SK-N-SH (cell line): ENCODE measurements around the gene DOK6. TPM values are rescaled to one million over a fixed set of nuclear protein-coding genes. Genes with fewer than 3 reads are reported as not detected.

Experiments used
- CTCF ChIA-PET: fragments of 300-600, 350-600 bp; formaldehyde crosslinking; extraction: SDS; loops from one replicate; lab custom pipeline; 2021; lab: Yijun Ruan, JAX
- POLR2A ChIA-PET: fragments of 350-600 bp; sonication (Branson Sonifier 250); formaldehyde crosslinking; extraction: SDS; loops from one replicate; lab custom pipeline; 2020; ENCODE audit warnings: antibody characterized with exemption, inconsistent platforms; lab: Yijun Ruan, JAX
- DNase-seq: peaks from one replicate; pipeline ENCODE4 v3.0.0; 2012
- H2AFZ ChIP-seq: fragments of 200-600 bp; sonication (generic); 2 replicates; pipeline ENCODE4 v1.8.1; 2016; ENCODE audit warnings: antibody characterized with exemption, mild to moderate bottlenecking, low read depth
- H3F3A ChIP-seq: fragments of 200-600 bp; sonication (generic); replicated peaks from 2 replicates; pipeline ENCODE3; 2016; ENCODE audit warnings: antibody characterized with exemption, mild to moderate bottlenecking; ENCODE audit not compliant: insufficient read depth
- H3K27ac ChIP-seq, 2 experiments: fragments of 200-500 bp in 1 of 2; fragments of 200-600 bp in 1 of 2; sonication (Bioruptor generic) in 1 of 2; sonication (generic), shearing (Covaris generic) in 1 of 2; 2 replicates each; pipeline versions ENCODE4 v1.5.1 to v1.6.1; 2014 to 2016; ENCODE audit warnings: low read depth in 2 of 2, inconsistent platforms in 1 of 2, low read length in 1 of 2, mild to moderate bottlenecking in 1 of 2, mixed read lengths in 1 of 2
- H3K27me3 ChIP-seq: fragments of 200-600 bp; sonication (generic), shearing (Covaris generic); 2 replicates; pipeline ENCODE4 v1.6.1; 2016; ENCODE audit warnings: mixed run types; ENCODE audit not compliant: insufficient read depth
- H3K36me3 ChIP-seq, 2 experiments: fragments of 200-500 bp in 1 of 2; fragments of 200-600 bp in 1 of 2; sonication (Bioruptor generic) in 1 of 2; sonication (generic) in 1 of 2; replicated peaks in 1 of 2; 2 replicates each; pipeline versions ENCODE3 to v1.5.1; 2014 to 2016; ENCODE audit warnings: low read length in 1 of 2, mild to moderate bottlenecking in 1 of 2; ENCODE audit not compliant: insufficient read depth in 2 of 2, control insufficient read depth in 1 of 2
- H3K4me1 ChIP-seq, 2 experiments: fragments of 200-500 bp in 1 of 2; fragments of 200-600 bp in 1 of 2; sonication (Bioruptor generic) in 1 of 2; sonication (generic), shearing (Covaris generic) in 1 of 2; 2 replicates each; pipeline versions ENCODE4 v1.5.1 to v1.6.1; 2014 to 2016; ENCODE audit warnings: low read depth in 1 of 2, low read length in 1 of 2, mixed run types in 1 of 2; ENCODE audit not compliant: insufficient read depth in 2 of 2, control insufficient read depth in 1 of 2
- H3K4me2 ChIP-seq: fragments of 200-600 bp; sonication (generic), shearing (Covaris generic); 2 replicates; pipeline ENCODE4 v1.6.1; 2017; ENCODE audit warnings: mixed run types
- H3K4me3 ChIP-seq, 2 experiments: fragments of 200-500 bp in 1 of 2; fragments of 200-600 bp in 1 of 2; sonication (Bioruptor generic) in 1 of 2; sonication (generic), shearing (Covaris generic) in 1 of 2; 2 replicates each; pipeline versions ENCODE4 v1.5.1 to v1.8.1; 2014 to 2016; ENCODE audit warnings: low read depth in 2 of 2, inconsistent platforms in 1 of 2, low read length in 1 of 2, mild to moderate bottlenecking in 1 of 2, mixed read lengths in 1 of 2, moderate library complexity in 1 of 2
- H3K79me2 ChIP-seq: fragments of 200-600 bp; sonication (generic); 2 replicates; pipeline ENCODE4 v1.8.1; 2017; ENCODE audit warnings: mild to moderate bottlenecking; ENCODE audit not compliant: insufficient read depth
- H3K9ac ChIP-seq: fragments of 200-600 bp; sonication (generic); 2 replicates; pipeline ENCODE4 v1.6.1; 2017; ENCODE audit warnings: mixed run types
- H3K9me2 ChIP-seq: fragments of 200-600 bp; sonication (generic); 2 replicates; pipeline ENCODE4 v1.6.1; 2017; ENCODE audit warnings: mixed run types
- H3K9me3 ChIP-seq: fragments of 200-600 bp; sonication (generic); 2 replicates; pipeline ENCODE4 v1.6.1; 2017; ENCODE audit warnings: mixed run types, mild to moderate bottlenecking, moderate library complexity
- H4K20me1 ChIP-seq: fragments of 200-600 bp; sonication (generic); 2 replicates; pipeline ENCODE4 v1.6.1; 2017; ENCODE audit warnings: mild to moderate bottlenecking, mixed run types; ENCODE audit not compliant: insufficient read depth
- CHD2 ChIP-seq: fragments of 150-350 bp; IDR thresholded peaks from 2 replicates; pipeline ENCODE4 v1.6.1; 2018; ENCODE audit warnings: low read length; ENCODE audit not compliant: partially characterized antibody
- ELF1 ChIP-seq: IDR thresholded peaks from 2 replicates; pipeline ENCODE4 v1.4.0; 2012
- FOSL2 ChIP-seq: IDR thresholded peaks from 2 replicates; pipeline ENCODE4 v1.4.0; 2012; ENCODE audit warnings: low read depth, mild to moderate bottlenecking, moderate library complexity, borderline replicate concordance
- FOXJ3 ChIP-seq: sonication (generic); formaldehyde crosslinking; IDR thresholded peaks from 2 replicates; pipeline ENCODE4 v1.5.1; 2020; ENCODE audit warnings: mild to moderate bottlenecking, missing genetic modification reagents
- FOXM1 ChIP-seq: IDR thresholded peaks from 2 replicates; pipeline ENCODE4 v1.4.0; 2012; ENCODE audit warnings: low read depth, mild to moderate bottlenecking
- GATA2 ChIP-seq: sonication (generic); formaldehyde crosslinking; IDR thresholded peaks from 2 replicates; pipeline ENCODE4 v1.5.0; 2020; ENCODE audit warnings: mild to moderate bottlenecking, missing genetic modification reagents
- JUND ChIP-seq: IDR thresholded peaks from 2 replicates; pipeline ENCODE4 v1.4.0; 2012
- MXI1 ChIP-seq: IDR thresholded peaks from 2 replicates; pipeline ENCODE4 v1.6.1; 2012; ENCODE audit warnings: mild to moderate bottlenecking, low read depth, low read length, improper control_type of control experiment
- NFIC ChIP-seq: IDR thresholded peaks from 2 replicates; pipeline ENCODE4 v1.4.0; 2012; ENCODE audit warnings: borderline replicate concordance
- NRF1 ChIP-seq: IDR thresholded peaks from 2 replicates; pipeline ENCODE4 v1.6.1; 2012; ENCODE audit warnings: low read depth, mild to moderate bottlenecking, low read length
- RXRA ChIP-seq: IDR thresholded peaks from 2 replicates; pipeline ENCODE4 v1.4.0; 2012; ENCODE audit warnings: low read depth, mild to moderate bottlenecking, borderline replicate concordance
- SIN3A ChIP-seq: IDR thresholded peaks from 2 replicates; pipeline ENCODE4 v1.6.1; 2012; ENCODE audit warnings: low read depth, mild to moderate bottlenecking, low read length, moderate library complexity, borderline replicate concordance
- TAF1 ChIP-seq: IDR thresholded peaks from 2 replicates; pipeline ENCODE4 v1.6.1; 2012; ENCODE audit warnings: low read depth, mild to moderate bottlenecking, low read length, moderate library complexity, borderline replicate concordance
- TCF12 ChIP-seq: IDR thresholded peaks from 2 replicates; pipeline ENCODE4 v1.4.0; 2012
- WGBS: methylation state at CpG from one replicate; pipeline ENCODE4 v1.1.6; 2017; ENCODE audit warnings: low lambda C conversion rate; 5-methylcytosine and 5-hydroxymethylcytosine counted together
- polyA plus RNA-seq, 3 experiments: library from polyadenylated mRNA; depleted of rRNA; stranded (reverse); fragments of >200 nt; gene quantifications; 2 replicates each; pipeline ENCODE4 v1.2.3, GENCODE V29; 2012
- TF ChIP-seq, protein P1 (sequence below): IDR thresholded peaks from 2 replicates; pipeline ENCODE4; 2012
- TF ChIP-seq, protein P2 (sequence below): IDR thresholded peaks from 2 replicates; pipeline ENCODE4 v1.4.0; 2012; ENCODE audit warnings: low read depth, borderline replicate concordance
- TF ChIP-seq, protein P3 (sequence below): fragments of 150-350 bp; IDR thresholded peaks from 2 replicates; pipeline ENCODE4 v1.6.1; 2016; ENCODE audit warnings: mild to moderate bottlenecking, low read depth, low read length
- TF ChIP-seq, protein P4 (sequence below): IDR thresholded peaks from 2 replicates; pipeline ENCODE4 v1.4.0; 2012; ENCODE audit warnings: low read depth
- TF ChIP-seq, protein P5 (sequence below): fragments of 150-350 bp; IDR thresholded peaks from 2 replicates; pipeline ENCODE4 v1.6.1; 2017; ENCODE audit warnings: antibody characterized with exemption, low read length, low read depth, borderline replicate concordance

Gene DOK6
- polyA plus RNA-seq, 1 of the 3 experiments (the other 2 are of a cell fraction) = 3.9 TPM

DNA sequence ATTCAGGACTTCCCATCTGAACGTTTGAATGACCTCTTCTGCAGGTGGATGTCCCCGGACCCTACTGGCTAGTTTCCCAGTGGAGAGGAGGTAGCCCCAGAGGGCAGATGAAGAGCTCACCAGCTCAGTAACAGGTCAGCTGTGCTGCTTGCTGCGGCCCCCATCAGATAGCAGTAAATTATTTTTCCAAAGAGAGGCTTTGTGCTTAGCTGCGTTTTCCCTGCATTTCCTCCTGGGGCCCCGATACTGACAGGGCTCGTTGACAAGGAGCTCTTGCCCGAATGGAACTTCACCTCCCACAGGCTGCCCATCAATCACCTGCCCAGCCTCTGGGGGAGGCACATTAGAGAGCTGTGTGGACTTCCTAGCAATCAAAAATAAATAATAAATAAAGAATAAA lies 185.8 kb downstream of the DOK6 start:
- H3K9ac ChIP-seq = no peak overlapping the region
- H3F3A ChIP-seq = no peaks in the 10 kb centered on the region
- DNase-seq = no peak
- H3K27ac ChIP-seq = no peak overlapping the region
- no peak overlapping the region for H2AFZ ChIP-seq
- TF ChIP-seq FOXJ3 (CRISPR knock-in tag) (no peak), SIN3A (no peak), MXI1 (no peak), FOXM1 (no peak), FOSL2 (no peak), ELF1 (no peak), TAF1 (no peak)
- TF ChIP-seq, protein P1, sequence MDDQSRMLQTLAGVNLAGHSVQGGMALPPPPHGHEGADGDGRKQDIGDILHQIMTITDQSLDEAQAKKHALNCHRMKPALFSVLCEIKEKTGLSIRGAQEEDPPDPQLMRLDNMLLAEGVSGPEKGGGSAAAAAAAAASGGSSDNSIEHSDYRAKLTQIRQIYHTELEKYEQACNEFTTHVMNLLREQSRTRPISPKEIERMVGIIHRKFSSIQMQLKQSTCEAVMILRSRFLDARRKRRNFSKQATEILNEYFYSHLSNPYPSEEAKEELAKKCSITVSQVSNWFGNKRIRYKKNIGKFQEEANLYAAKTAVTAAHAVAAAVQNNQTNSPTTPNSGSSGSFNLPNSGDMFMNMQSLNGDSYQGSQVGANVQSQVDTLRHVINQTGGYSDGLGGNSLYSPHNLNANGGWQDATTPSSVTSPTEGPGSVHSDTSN = no peak
- TF ChIP-seq, protein P2, sequence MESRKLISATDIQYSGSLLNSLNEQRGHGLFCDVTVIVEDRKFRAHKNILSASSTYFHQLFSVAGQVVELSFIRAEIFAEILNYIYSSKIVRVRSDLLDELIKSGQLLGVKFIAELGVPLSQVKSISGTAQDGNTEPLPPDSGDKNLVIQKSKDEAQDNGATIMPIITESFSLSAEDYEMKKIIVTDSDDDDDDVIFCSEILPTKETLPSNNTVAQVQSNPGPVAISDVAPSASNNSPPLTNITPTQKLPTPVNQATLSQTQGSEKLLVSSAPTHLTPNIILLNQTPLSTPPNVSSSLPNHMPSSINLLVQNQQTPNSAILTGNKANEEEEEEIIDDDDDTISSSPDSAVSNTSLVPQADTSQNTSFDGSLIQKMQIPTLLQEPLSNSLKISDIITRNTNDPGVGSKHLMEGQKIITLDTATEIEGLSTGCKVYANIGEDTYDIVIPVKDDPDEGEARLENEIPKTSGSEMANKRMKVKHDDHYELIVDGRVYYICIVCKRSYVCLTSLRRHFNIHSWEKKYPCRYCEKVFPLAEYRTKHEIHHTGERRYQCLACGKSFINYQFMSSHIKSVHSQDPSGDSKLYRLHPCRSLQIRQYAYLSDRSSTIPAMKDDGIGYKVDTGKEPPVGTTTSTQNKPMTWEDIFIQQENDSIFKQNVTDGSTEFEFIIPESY = no peak
- no peak overlapping the region for H3K4me3 ChIP-seq
- H3K9me3 ChIP-seq = no peaks in the 10 kb centered on the region; the same call in 1 of the 2 replicates
- no peak overlapping the region for H3K4me2 ChIP-seq
- ChIA-PET CTCF (interaction anchor here (1.1 to 1.2 kb wide), 2 partner anchors 21 to 29 kb away, joined by 3 read pairs; no protein-coding TSS in a partner anchor), POLR2A (no interaction called here)
- H3K36me3 ChIP-seq = no peaks in the 10 kb centered on the region
- H3K27me3 ChIP-seq = no peaks in the 10 kb centered on the region
- no peaks in the 10 kb centered on the region for H4K20me1 ChIP-seq
- WGBS = 79% methylated on average over 6 of the region's 7 CpGs
- no peaks in the 10 kb centered on the region for H3K9me2 ChIP-seq
- H3K4me1 ChIP-seq = peaks cover 0 to 6% of the 10 kb centered on the region in 2 experiments; a peak in 2 of 4 replicates
- H3K79me2 ChIP-seq = no peaks in the 10 kb centered on the region

DNA sequence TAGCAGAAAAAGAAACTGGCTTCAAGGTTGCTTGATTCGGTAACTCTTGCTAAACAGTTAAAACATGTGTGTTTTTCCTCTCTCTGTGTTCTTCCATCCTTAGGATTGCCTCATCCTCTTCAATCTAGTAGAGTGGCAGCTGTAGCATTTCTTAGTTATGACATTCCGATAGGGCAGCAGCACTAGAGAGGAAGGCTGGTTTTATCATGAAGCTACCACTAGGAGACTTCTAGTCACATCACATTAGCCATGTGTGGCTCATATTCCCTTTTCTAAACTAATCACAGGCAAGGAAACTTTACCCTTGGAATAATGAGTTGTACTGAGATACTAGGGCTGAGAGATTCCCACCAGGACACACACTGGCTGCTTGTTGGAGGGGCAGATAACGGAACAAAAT lies 187.6 kb downstream of the DOK6 start:
- no peaks in the 10 kb centered on the region for H3K27me3 ChIP-seq
- no peak overlapping the region for H3K4me2 ChIP-seq
- no peak for DNase-seq

More for the DNA sequence above, 187.6 kb downstream of the DOK6 start:
- H3K9me2 ChIP-seq = no peaks in the 10 kb centered on the region
- ChIA-PET POLR2A (no interaction called here), CTCF (no interaction called here)
- no peaks in the 10 kb centered on the region for H3F3A ChIP-seq
- H3K36me3 ChIP-seq = no peaks in the 10 kb centered on the region
- H4K20me1 ChIP-seq = no peaks in the 10 kb centered on the region
- 91% methylated on average over 3 of the region's 3 CpGs for WGBS
- no peak overlapping the region for H3K4me3 ChIP-seq
- H3K9me3 ChIP-seq = no peaks in the 10 kb centered on the region
- no peaks in the 10 kb centered on the region for H3K79me2 ChIP-seq
- no peak overlapping the region for H3K27ac ChIP-seq
- TF ChIP-seq GATA2 (CRISPR knock-in tag) (no peak), RXRA (no peak), TCF12 (no peak), TAF1 (no peak), NFIC (no peak), JUND (no peak), NRF1 (no peak), CHD2 (no peak)
- TF ChIP-seq, protein P3, sequence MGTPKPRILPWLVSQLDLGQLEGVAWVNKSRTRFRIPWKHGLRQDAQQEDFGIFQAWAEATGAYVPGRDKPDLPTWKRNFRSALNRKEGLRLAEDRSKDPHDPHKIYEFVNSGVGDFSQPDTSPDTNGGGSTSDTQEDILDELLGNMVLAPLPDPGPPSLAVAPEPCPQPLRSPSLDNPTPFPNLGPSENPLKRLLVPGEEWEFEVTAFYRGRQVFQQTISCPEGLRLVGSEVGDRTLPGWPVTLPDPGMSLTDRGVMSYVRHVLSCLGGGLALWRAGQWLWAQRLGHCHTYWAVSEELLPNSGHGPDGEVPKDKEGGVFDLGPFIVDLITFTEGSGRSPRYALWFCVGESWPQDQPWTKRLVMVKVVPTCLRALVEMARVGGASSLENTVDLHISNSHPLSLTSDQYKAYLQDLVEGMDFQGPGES = no peak
- TF ChIP-seq, protein P4, sequence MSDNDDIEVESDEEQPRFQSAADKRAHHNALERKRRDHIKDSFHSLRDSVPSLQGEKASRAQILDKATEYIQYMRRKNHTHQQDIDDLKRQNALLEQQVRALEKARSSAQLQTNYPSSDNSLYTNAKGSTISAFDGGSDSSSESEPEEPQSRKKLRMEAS = no peak
- TF ChIP-seq, protein P2 = no peak
- TF ChIP-seq, protein P5, sequence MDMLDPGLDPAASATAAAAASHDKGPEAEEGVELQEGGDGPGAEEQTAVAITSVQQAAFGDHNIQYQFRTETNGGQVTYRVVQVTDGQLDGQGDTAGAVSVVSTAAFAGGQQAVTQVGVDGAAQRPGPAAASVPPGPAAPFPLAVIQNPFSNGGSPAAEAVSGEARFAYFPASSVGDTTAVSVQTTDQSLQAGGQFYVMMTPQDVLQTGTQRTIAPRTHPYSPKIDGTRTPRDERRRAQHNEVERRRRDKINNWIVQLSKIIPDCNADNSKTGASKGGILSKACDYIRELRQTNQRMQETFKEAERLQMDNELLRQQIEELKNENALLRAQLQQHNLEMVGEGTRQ = no peak
- H3K4me1 ChIP-seq = peaks cover 0 to 6% of the 10 kb centered on the region in 2 experiments; a peak in 2 of 4 replicates
- no peak overlapping the region for H3K9ac ChIP-seq
- no peak overlapping the region for H2AFZ ChIP-seq
